Left ventricle myocardium inferior (tissue), 1 donor: Measurements from ENCODE around the gene TTLL6. TPM values are rescaled to one million over a fixed set of nuclear protein-coding genes. Genes with fewer than 3 reads are reported as not detected.

Source experiments
- DNase-seq: peaks from one replicate; pipeline ENCODE4 v3.0.0-alpha.2; 2020
- H3K27ac ChIP-seq: fragments of 200-600 bp; replicated peaks from 2 replicates; pipeline ENCODE4 v1.8.0; 2021
- H3K27me3 ChIP-seq: fragments of 200-600 bp; 2 replicates; pipeline ENCODE4 v1.8.0; 2021; ENCODE audit warnings: low read depth
- H3K36me3 ChIP-seq: fragments of 200-600 bp; 2 replicates; pipeline ENCODE4 v1.8.0; 2021
- H3K4me1 ChIP-seq: fragments of 200-600 bp; 2 replicates; pipeline ENCODE4 v1.8.0; 2021
- H3K4me3 ChIP-seq: fragments of 200-600 bp; 2 replicates; pipeline ENCODE4 v1.8.0; 2021; ENCODE audit warnings: mild to moderate bottlenecking, moderate library complexity
- H3K9me3 ChIP-seq: fragments of 200-600 bp; replicated peaks from 2 replicates; pipeline ENCODE4 v1.8.0; 2021
- intact Hi-C: fragments of 100-400 bp; cut with micrococcal nuclease; formaldehyde crosslinking; loops from one replicate; pipeline ENCODE4 v1.11.0; 2022
- total RNA-seq: library from RNA; stranded (reverse); fragmentation: NEBNext Ultra II Directional; extraction: Animal tissue kit (Norgen Biotek cat#: 25700); gene quantifications from one replicate; pipeline ENCODE4 v1.2.1, GENCODE V29; 2021
- TF ChIP-seq, protein P1 (sequence below): fragments of 200-600 bp; IDR thresholded peaks from 2 replicates; pipeline ENCODE4 v1.8.0; 2021; ENCODE audit warnings: antibody characterized with exemption, mild to moderate bottlenecking, borderline replicate concordance
- donor health status: DM: no; HTN: yes; CAD: no; lungs with severe emphysema.

Gene TTLL6
- total RNA-seq, 1 donor from 2014 or later, result not detected

DNA sequence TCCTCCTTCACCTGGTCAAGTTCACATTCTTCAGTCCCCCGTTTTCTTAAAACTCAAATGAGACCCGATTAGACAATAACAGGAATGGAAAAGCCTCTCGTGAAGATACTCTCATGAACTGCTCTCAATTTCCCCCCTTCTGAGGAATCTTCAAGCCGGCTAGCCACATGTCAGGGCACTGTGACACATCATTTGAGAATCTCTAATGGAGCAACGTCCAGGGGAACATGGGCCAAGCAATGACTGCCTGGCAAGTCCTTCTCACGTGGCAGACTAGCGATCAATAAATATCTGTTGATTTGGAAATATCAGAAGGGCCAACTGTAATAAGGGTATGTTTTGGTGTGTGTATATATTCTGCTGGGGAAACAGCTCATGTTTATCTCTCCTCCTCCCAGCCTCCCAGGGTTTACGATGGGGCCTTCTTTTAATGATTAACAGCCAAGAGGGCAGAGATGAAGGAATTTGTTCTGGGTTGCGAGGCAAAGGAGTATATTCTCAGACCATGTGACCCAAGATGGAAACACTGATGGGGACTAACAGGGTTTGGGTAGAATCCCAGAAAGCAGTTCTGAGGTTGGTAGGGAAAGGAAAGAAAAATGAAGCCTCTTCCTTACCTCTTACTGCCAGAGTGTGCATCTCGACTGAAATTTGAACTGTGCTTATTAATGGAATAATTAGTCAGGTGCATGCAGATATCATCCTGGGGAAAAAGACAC is 21.4 kb downstream of the TTLL6 start:
- H3K36me3 ChIP-seq, result no peaks in the 10 kb centered on the region
- intact Hi-C loops, result no loop called here
- H3K27ac ChIP-seq, result no peak overlapping the region
- DNase-seq, result no peak
- H3K4me1 ChIP-seq, result peaks cover 9% of the 10 kb centered on the region
- H3K4me3 ChIP-seq, result no peak overlapping the region
- H3K27me3 ChIP-seq, result peaks cover 90% of the 10 kb centered on the region
- H3K9me3 ChIP-seq, result no peaks in the 10 kb centered on the region
- TF ChIP-seq, protein P1, sequence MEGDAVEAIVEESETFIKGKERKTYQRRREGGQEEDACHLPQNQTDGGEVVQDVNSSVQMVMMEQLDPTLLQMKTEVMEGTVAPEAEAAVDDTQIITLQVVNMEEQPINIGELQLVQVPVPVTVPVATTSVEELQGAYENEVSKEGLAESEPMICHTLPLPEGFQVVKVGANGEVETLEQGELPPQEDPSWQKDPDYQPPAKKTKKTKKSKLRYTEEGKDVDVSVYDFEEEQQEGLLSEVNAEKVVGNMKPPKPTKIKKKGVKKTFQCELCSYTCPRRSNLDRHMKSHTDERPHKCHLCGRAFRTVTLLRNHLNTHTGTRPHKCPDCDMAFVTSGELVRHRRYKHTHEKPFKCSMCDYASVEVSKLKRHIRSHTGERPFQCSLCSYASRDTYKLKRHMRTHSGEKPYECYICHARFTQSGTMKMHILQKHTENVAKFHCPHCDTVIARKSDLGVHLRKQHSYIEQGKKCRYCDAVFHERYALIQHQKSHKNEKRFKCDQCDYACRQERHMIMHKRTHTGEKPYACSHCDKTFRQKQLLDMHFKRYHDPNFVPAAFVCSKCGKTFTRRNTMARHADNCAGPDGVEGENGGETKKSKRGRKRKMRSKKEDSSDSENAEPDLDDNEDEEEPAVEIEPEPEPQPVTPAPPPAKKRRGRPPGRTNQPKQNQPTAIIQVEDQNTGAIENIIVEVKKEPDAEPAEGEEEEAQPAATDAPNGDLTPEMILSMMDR, result no peak

DNA sequence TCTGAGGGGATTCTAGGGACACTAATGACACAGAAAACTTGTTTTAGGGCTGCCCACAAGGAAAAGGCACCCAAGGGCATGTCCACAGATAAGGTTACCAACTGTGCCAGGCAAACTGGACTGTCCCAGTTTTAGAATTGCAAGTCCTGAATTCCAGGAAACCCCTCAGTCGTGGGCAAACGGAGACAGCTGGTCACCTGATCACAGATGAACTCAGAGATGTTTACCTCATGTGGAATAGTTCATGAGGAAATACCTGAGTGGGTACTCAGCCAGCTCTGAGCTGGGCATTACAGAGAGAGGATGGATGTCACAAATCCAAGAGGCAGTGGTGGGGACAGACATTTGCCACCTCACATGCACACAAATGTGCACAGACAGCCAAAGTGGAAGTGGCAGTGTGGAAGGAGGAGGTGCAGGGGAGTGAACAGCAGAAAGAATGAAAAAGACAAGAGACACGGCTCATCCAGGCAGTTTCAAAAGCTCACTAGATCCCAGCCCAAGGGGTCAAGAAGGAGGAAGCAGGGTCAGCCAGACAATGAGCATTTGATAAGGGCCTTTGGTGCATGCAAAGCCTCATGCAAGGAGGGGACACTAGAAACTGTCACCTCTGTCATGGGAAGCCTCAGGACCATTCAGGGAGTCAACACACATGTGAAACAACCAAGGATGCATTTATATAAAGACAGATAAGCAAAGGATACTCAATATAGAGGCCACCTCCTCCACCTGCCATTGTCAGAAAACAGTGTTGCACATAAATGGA is 24.8 kb downstream of the TTLL6 start:
- Histone ChIP-seq H3K4me1 (peaks cover 9% of the 10 kb centered on the region), H3K9me3 (no peaks in the 10 kb centered on the region), H3K36me3 (no peaks in the 10 kb centered on the region), H3K27ac (no peak overlapping the region), H3K4me3 (no peak overlapping the region), H3K27me3 (peaks cover 96% of the 10 kb centered on the region)
- intact Hi-C loops, result no loop called here
- TF ChIP-seq, protein P1, result no peak
- DNase-seq, result no peak

DNA sequence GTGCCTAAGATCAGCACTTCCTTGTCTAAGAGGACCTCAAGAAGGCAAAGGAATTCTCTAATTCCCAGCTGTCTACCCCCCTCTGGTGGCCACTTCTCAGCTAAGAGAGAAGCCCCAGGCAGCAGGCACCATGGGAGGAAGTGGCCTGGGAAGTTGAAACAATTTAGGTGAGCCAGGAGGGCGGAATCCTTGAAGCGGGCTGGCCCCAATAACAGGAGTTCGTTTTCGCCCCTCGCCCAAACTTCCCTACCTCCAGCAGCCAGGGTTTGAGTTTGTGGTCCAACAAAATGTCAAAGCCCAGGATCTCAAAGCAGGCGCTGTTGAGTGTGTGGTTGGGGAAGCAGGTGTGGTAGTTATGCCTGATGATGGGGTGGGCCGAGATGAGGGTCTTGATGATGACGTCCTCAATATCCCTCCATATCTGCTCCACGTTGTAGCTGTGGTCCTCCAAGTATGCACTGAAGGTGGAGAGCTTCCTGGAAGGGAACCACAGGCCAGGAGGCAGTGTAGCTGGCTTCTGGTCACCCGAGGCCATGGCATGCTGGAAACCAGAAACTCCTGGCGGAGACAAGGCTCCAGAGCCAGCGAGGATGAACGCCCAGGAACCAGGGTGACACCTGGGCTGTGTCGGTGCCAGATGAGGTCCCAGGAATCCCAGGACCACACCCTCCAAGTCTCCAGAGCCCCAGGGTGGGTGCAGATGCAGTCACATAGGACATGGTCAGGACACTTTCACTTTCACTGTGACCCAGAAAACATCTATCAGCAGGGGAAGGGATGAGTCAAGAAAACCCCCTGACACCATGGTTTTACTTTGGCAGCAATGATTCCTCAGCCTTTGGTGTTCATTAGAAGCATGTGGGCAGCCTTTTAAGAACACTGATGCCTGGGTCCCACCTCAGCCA is 25.6 kb downstream of the TTLL6 start:
- H3K27me3 ChIP-seq, result peaks cover 94% of the 10 kb centered on the region
- H3K27ac ChIP-seq, result no peak overlapping the region
- intact Hi-C loops, result loop anchor here (1.0 kb wide), 1 partner anchor 67 kb away; no protein-coding TSS in a partner anchor
- DNase-seq, result peak; percentile 56
- TF ChIP-seq, protein P1, result peak; percentile 82
- H3K4me1 ChIP-seq, result peaks cover 9% of the 10 kb centered on the region
- H3K4me3 ChIP-seq, result no peak overlapping the region
- H3K36me3 ChIP-seq, result no peaks in the 10 kb centered on the region
- no peaks in the 10 kb centered on the region for H3K9me3 ChIP-seq

DNA sequence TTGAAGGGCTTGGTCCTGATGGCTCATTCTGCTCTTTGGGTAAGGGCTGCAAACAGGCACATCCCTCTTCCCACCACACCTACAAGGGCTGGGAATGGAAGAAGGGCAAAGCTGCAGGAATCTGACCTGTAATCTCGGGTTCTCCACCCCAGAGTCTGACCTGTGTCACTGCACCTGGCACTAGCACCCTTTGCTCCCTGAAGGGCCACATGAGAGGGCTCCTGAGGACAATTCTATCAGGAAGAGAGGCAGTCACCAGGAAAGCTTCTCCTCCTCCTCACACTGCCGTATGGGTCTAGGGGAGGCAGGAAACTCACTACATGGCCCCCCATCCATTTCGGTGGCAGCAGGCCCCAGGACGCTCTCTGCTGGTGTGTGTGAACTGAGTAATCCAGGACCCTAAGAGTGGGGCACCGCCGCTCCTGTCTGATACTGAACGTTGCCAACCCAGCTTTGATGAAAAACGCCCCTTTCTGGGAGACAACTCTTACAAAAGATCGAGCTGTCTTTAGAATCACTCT is 26.4 kb downstream of the TTLL6 start:
- DNase-seq, result no peak
- no peaks in the 10 kb centered on the region for H3K36me3 ChIP-seq
- peaks cover 9% of the 10 kb centered on the region for H3K4me1 ChIP-seq
- H3K27ac ChIP-seq, result no peak overlapping the region
- intact Hi-C loops, result loop anchor here (1.0 kb wide), 1 partner anchor 66 kb away; no protein-coding TSS in a partner anchor
- no peak overlapping the region for H3K4me3 ChIP-seq
- H3K9me3 ChIP-seq, result no peaks in the 10 kb centered on the region
- TF ChIP-seq, protein P1, result no peak
- H3K27me3 ChIP-seq, result peaks cover 95% of the 10 kb centered on the region

DNA sequence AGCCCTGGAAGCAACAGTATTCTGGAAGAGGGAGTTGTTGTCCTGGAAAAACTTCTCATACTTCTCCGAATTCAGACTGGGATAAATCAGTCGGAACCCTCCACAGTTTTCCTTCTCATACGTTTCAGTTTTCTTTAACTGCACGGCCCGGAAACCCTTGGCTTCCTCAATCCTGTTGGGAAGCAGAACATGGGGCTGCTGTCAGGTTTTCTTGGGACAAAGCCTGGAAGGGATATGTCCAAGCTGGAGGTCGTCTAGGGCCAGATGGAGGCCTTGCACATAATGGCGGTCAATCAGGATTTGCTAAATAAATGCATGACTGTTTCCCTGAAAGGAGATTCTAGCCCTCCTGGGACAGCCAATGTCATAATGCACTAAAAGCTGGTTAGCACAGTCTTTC is 29.2 kb downstream of the TTLL6 start:
- Histone ChIP-seq H3K4me3 (no peak overlapping the region), H3K27ac (no peak overlapping the region), H3K27me3 (peaks cover 81% of the 10 kb centered on the region), H3K4me1 (peaks cover 9% of the 10 kb centered on the region), H3K9me3 (no peaks in the 10 kb centered on the region), H3K36me3 (no peaks in the 10 kb centered on the region)
- intact Hi-C loops, result no loop called here
- TF ChIP-seq, protein P1, result no peak
- no peak for DNase-seq
